NT2/D1 (cell line): ENCODE results near the gene CHST6.
"Not testable (repeated sequence)": the region's sequence is repeated elsewhere in the genome, so short reads cannot be mapped to it uniquely, and the experiment has no call there.

Source experiments
- DNase-seq: peaks from one replicate; pipeline ENCODE4 v3.0.0-alpha.2; 2011; ENCODE audit warnings: low read depth, low spot score
- H3K27me3 ChIP-seq: 2 replicates; pipeline ENCODE4 v1.6.0; 2011; ENCODE audit warnings: mild to moderate bottlenecking; ENCODE audit not compliant: insufficient read length, insufficient read depth
- H3K36me3 ChIP-seq: 2 replicates; pipeline ENCODE4 v1.6.1; 2011; ENCODE audit warnings: mild to moderate bottlenecking, low read length, mixed read lengths; ENCODE audit not compliant: insufficient read depth, insufficient read length
- H3K4me1 ChIP-seq: 2 replicates; pipeline ENCODE4 v1.5.1; 2011; ENCODE audit not compliant: insufficient read depth, insufficient read length
- H3K4me3 ChIP-seq: 2 replicates; pipeline ENCODE4 v1.5.1; 2011; ENCODE audit warnings: low read depth; ENCODE audit not compliant: insufficient read length
- H3K9ac ChIP-seq: 2 replicates; pipeline ENCODE4 v1.6.0; 2011; ENCODE audit warnings: low read depth; ENCODE audit not compliant: insufficient read length
- H3K9me3 ChIP-seq: 2 replicates; pipeline ENCODE4 v1.5.1; 2011; ENCODE audit warnings: mild to moderate bottlenecking, low read length; ENCODE audit not compliant: insufficient read depth
- SUZ12 ChIP-seq: IDR thresholded peaks from 2 replicates; pipeline ENCODE4 v1.6.1; 2011; ENCODE audit not compliant: insufficient read length, insufficient read depth; ENCODE audit errors: extremely low read depth
- YY1 ChIP-seq: IDR thresholded peaks from 2 replicates; pipeline ENCODE4 v1.6.1; 2011; ENCODE audit not compliant: insufficient read length, insufficient read depth
- ZNF274 ChIP-seq: IDR thresholded peaks from 2 replicates; pipeline ENCODE4 v1.6.1; 2011; ENCODE audit warnings: mild to moderate bottlenecking, low read depth, low read length

Gene CHST6

GRCh38 chr16:75501359-75501758 is 6.1 kb upstream of the CHST6 start:
- TF ChIP-seq YY1 (no peak), ZNF274 (no peak), SUZ12 (no peak)
- no peaks in the 10 kb centered on the region for H3K27me3 ChIP-seq
- H3K4me1 ChIP-seq, result no peaks in the 10 kb centered on the region
- H3K4me3 ChIP-seq, result no peak overlapping the region
- no peak for DNase-seq
- H3K9me3 ChIP-seq, result no peaks in the 10 kb centered on the region
- H3K9ac ChIP-seq, result no peak overlapping the region
- no peaks in the 10 kb centered on the region for H3K36me3 ChIP-seq

GRCh38 chr16:75498605-75499322 is 3.5 kb upstream of the CHST6 start:
- not testable (repeated sequence) for H3K4me3 ChIP-seq, H3K27me3 ChIP-seq, H3K36me3 ChIP-seq, H3K9me3 ChIP-seq, H3K4me1 ChIP-seq, DNase-seq, H3K9ac ChIP-seq

- no peak overlapping the region for H3K9ac ChIP-seq
- no peaks in the 10 kb centered on the region for H3K27me3 ChIP-seq
- H3K4me3 ChIP-seq, result no peak overlapping the region
- peaks cover 3% of the 10 kb centered on the region for H3K36me3 ChIP-seq
- H3K9me3 ChIP-seq, result no peaks in the 10 kb centered on the region
- H3K4me1 ChIP-seq, result peaks cover 3% of the 10 kb centered on the region
- no peak for DNase-seq
- TF ChIP-seq ZNF274 (no peak), SUZ12 (no peak), YY1 (no peak)
Measured at GRCh38 chr16:75497558-75497957, 2.3 kb upstream of the CHST6 start.

- Histone ChIP-seq H3K4me3 (peak overlapping the region; percentile 77), H3K9ac (peak overlapping the region; percentile 85)
- DNase-seq, result no peak
Measured at GRCh38 chr16:75494661-75495075, 573 bp downstream of the CHST6 start.

GRCh38 chr16:75494184-75494583 is 1.1 kb downstream of the CHST6 start:
- no peak for DNase-seq
- H3K9ac ChIP-seq, result peak overlapping the region; percentile 85
- no peaks in the 10 kb centered on the region for H3K9me3 ChIP-seq
- H3K36me3 ChIP-seq, result peaks cover 3% of the 10 kb centered on the region
- TF ChIP-seq SUZ12, result no peak
- no peak for TF ChIP-seq ZNF274
- no peak for TF ChIP-seq YY1
- peaks cover 3% of the 10 kb centered on the region for H3K4me1 ChIP-seq
- peak overlapping the region; percentile 77 for H3K4me3 ChIP-seq
- H3K27me3 ChIP-seq, result no peaks in the 10 kb centered on the region

More at GRCh38 chr16:75494661-75495075, 573 bp downstream of the CHST6 start:
- Histone ChIP-seq H3K27me3 (no peaks in the 10 kb centered on the region), H3K4me1 (peaks cover 3% of the 10 kb centered on the region), H3K9me3 (no peaks in the 10 kb centered on the region), H3K36me3 (peaks cover 3% of the 10 kb centered on the region)
- TF ChIP-seq SUZ12 (no peak), ZNF274 (no peak), YY1 (no peak)

GRCh38 chr16:75491876-75492275 is 3.4 kb downstream of the CHST6 start:
- no peaks in the 10 kb centered on the region for H3K9me3 ChIP-seq
- TF ChIP-seq YY1 (no peak), ZNF274 (no peak), SUZ12 (no peak)
- H3K9ac ChIP-seq, result no peak overlapping the region
- no peak for DNase-seq
- H3K4me3 ChIP-seq, result no peak overlapping the region
- peaks cover 6% of the 10 kb centered on the region for H3K36me3 ChIP-seq
- H3K27me3 ChIP-seq, result no peaks in the 10 kb centered on the region
- H3K4me1 ChIP-seq, result peaks cover 3% of the 10 kb centered on the region

- Histone ChIP-seq H3K36me3 (peaks cover 6% of the 10 kb centered on the region), H3K27me3 (no peaks in the 10 kb centered on the region), H3K9ac (no peak overlapping the region), H3K4me1 (no peaks in the 10 kb centered on the region), H3K4me3 (no peak overlapping the region), H3K9me3 (no peaks in the 10 kb centered on the region)
- DNase-seq, result no peak
- TF ChIP-seq YY1, result no peak
- no peak for TF ChIP-seq SUZ12
- TF ChIP-seq ZNF274, result no peak
Measured at GRCh38 chr16:75488322-75488721, 6.9 kb downstream of the CHST6 start.
